Activated CD4-positive, alpha-beta T cell treated with anti-CD3 and anti-CD28 coated beads, Interleukin-2, Interleukin-4, amounts not matched to agents 100 ng/mL and 50 ng/mL, durations not matched to agents 16 hours and 8 hours (primary cell): Measurements from ENCODE around the gene DOCK4.

ENCODE experiments used
- DNase-seq: peaks from one replicate; pipeline ENCODE4 v3.0.0-alpha.2; 2020; ENCODE audit warnings: low spot score

Gene DOCK4

GRCh38 chr7:112157072-112157471 lies 49.1 kb downstream of the DOCK4 start:
- DNase-seq = no peak

- DNase-seq = no peak
Measured at GRCh38 chr7:112156412-112156811, 49.8 kb downstream of the DOCK4 start.

GRCh38 chr7:112154690-112155089 lies 51.5 kb downstream of the DOCK4 start:
- DNase-seq = no peak

GRCh38 chr7:112152186-112152585 lies 54.0 kb downstream of the DOCK4 start:
- no peak for DNase-seq

- DNase-seq = no peak
Measured at GRCh38 chr7:112150823-112151641, 55.2 kb downstream of the DOCK4 start.

GRCh38 chr7:112149734-112150133 lies 56.5 kb downstream of the DOCK4 start:
- no peak for DNase-seq

- DNase-seq = no peak
Measured at GRCh38 chr7:112147793-112148361, 58.3 kb downstream of the DOCK4 start.

- no peak for DNase-seq
Measured at GRCh38 chr7:112145206-112145605, 61.0 kb downstream of the DOCK4 start.

GRCh38 chr7:112144284-112145059 lies 61.7 kb downstream of the DOCK4 start:
- DNase-seq = no peak

GRCh38 chr7:112143582-112143981 lies 62.6 kb downstream of the DOCK4 start:
- DNase-seq = no peak

- DNase-seq = no peak
Measured at GRCh38 chr7:112143136-112143535, 63.1 kb downstream of the DOCK4 start.

- DNase-seq = no peak
Measured at GRCh38 chr7:112140600-112140999, 65.6 kb downstream of the DOCK4 start.

GRCh38 chr7:112138938-112139337 lies 67.3 kb downstream of the DOCK4 start:
- DNase-seq = no peak

- no peak for DNase-seq
Measured at GRCh38 chr7:112138325-112138852, 67.8 kb downstream of the DOCK4 start.

- DNase-seq = no peak
Measured at GRCh38 chr7:112137141-112138101, 68.8 kb downstream of the DOCK4 start.

- no peak for DNase-seq
Measured at GRCh38 chr7:112136271-112137008, 69.8 kb downstream of the DOCK4 start.

GRCh38 chr7:112135815-112136214 lies 70.4 kb downstream of the DOCK4 start:
- no peak for DNase-seq

GRCh38 chr7:112134039-112134438 lies 72.2 kb downstream of the DOCK4 start:
- no peak for DNase-seq

GRCh38 chr7:112133328-112133727 lies 72.9 kb downstream of the DOCK4 start:
- DNase-seq = no peak

- DNase-seq = no peak
Measured at GRCh38 chr7:112132051-112132694, 74.0 kb downstream of the DOCK4 start.
